Erythroblast (primary cell): ENCODE results near the gene SLC9B2.

Source experiments
- GATA1 ChIP-seq: IDR thresholded peaks from 2 replicates; pipeline ENCODE4 v1.6.1; 2011; ENCODE audit warnings: low read depth, mild to moderate bottlenecking, control low read depth, low read length, moderate library complexity
- POLR2A ChIP-seq: IDR thresholded peaks from 2 replicates; pipeline ENCODE4 v1.6.1; 2011; ENCODE audit warnings: mild to moderate bottlenecking, low read length

DNA sequence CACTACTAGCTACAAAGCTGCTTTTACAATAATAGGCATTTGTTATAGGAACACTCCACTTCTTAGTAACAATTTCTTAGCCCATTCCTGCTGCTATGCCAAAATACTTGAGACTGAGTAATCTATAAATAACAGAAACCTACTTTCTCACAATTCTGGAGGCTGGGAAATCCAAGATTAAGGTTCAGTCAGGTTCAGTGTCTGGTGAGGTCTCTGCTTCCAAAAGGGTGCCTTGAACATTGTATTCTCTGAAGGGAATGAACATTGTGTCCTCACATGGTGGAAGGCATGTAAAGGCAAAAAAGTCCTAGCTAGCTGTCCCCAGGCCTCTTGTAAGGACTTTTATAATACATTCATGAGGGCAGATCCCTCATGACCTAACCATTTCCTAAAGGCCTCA lies 64.0 kb downstream of the SLC9B2 start:
- TF ChIP-seq POLR2A (no peak), GATA1 (no peak)
